CD4-positive, alpha-beta T cell (primary cell): ENCODE measurements around the gene TLK2. TPM values are rescaled to one million over a fixed set of nuclear protein-coding genes. Genes with fewer than 3 reads are reported as not detected.

Source experiments
- ATAC-seq: fragments of 200-7000 bp; cut with Tn5 transposase; one replicate; pipeline ENCODE4 v1.10.0; 2022; ENCODE audit warnings: mild to moderate bottlenecking; ENCODE audit not compliant: poor library complexity
- CTCF ChIA-PET: fragments of 350-600 bp; sonication (Branson Sonifier 250); formaldehyde crosslinking; loops from one replicate; lab custom pipeline; 2021; ENCODE audit warnings: antibody characterized with exemption, inconsistent platforms; lab: Charles Lee
- POLR2A ChIA-PET: fragments of 350-600 bp; sonication (Branson Sonifier 250); formaldehyde crosslinking; loops from one replicate; lab custom pipeline; 2021; ENCODE audit warnings: antibody characterized with exemption, inconsistent platforms; lab: Charles Lee
- DNase-seq, 14 experiments: peaks; one replicate each; pipeline ENCODE4 v3.0.0-alpha.2; 2013 to 2020; ENCODE audit warnings: mixed read lengths in 2 of 14
- H3K27ac ChIP-seq, 2 donors: one replicate each; pipeline versions ENCODE4 v1.5.1 to v1.7.0; 2013; ENCODE audit warnings: low read length in 2 of 2, low read depth in 1 of 2, mild to moderate bottlenecking in 1 of 2
- H3K27me3 ChIP-seq, 2 experiments: 1 replicate in 1 of 2; 2 replicates in 1 of 2; pipeline versions ENCODE4 v1.6.1 to v1.7.0; 2013; ENCODE audit warnings: low read length in 2 of 2, control low read depth in 1 of 2, mild to moderate bottlenecking in 1 of 2, moderate library complexity in 1 of 2; ENCODE audit not compliant: insufficient read depth in 2 of 2, control insufficient read depth in 1 of 2
- H3K36me3 ChIP-seq: one replicate; pipeline ENCODE4 v1.6.1; 2013; ENCODE audit warnings: low read length, control low read depth; ENCODE audit not compliant: insufficient read depth
- H3K4me1 ChIP-seq: one replicate; pipeline ENCODE4 v1.6.1; 2013; ENCODE audit warnings: low read length, control low read depth; ENCODE audit not compliant: insufficient read depth
- H3K4me3 ChIP-seq: one replicate; pipeline ENCODE4 v1.5.1; 2013; ENCODE audit warnings: mild to moderate bottlenecking, low read length, moderate library complexity
- H3K9me3 ChIP-seq, 2 experiments: 1 replicate in 1 of 2; 2 replicates in 1 of 2; pipeline versions ENCODE4 v1.6.1 to v1.7.0; 2013; ENCODE audit warnings: low read length in 2 of 2, mild to moderate bottlenecking in 2 of 2, control low read depth in 1 of 2, moderate library complexity in 1 of 2; ENCODE audit not compliant: control insufficient read depth in 1 of 2, insufficient read depth in 1 of 2
- H3K27ac Mint-ChIP-seq: one replicate; pipeline ENCODE4 v1.8.0; 2020; ENCODE audit warnings: mixed read lengths
- H3K27me3 Mint-ChIP-seq: one replicate; pipeline ENCODE4 v1.8.0; 2021; ENCODE audit warnings: mixed read lengths
- H3K36me3 Mint-ChIP-seq: one replicate; pipeline ENCODE4 v1.8.0; 2021; ENCODE audit warnings: low read depth, mixed read lengths
- H3K4me1 Mint-ChIP-seq: one replicate; pipeline ENCODE4 v1.8.0; 2021; ENCODE audit warnings: low read depth, mixed read lengths
- H3K4me3 Mint-ChIP-seq: one replicate; pipeline ENCODE4 v1.8.0; 2020; ENCODE audit warnings: mild to moderate bottlenecking, mixed read lengths
- H3K9me3 Mint-ChIP-seq: one replicate; pipeline ENCODE4 v1.8.0; 2020; ENCODE audit warnings: mixed read lengths
- intact Hi-C, 2 experiments: fragments of 100-400 bp; cut with DNase I in 1 of 2; cut with micrococcal nuclease in 1 of 2; formaldehyde crosslinking; loops; one replicate each; pipeline versions ENCODE4 v1.15.1 to v1.9.0; 2023 to 2025; cut with DNase I, micrococcal nuclease
- total RNA-seq, 174 experiments: library from RNA in 2 of 174; stranded (reverse) in 2 of 174; gene quantifications; one replicate each; pipeline ENCODE4 v1.2.3 and lab custom pipeline; 2021 to 2026
- TF ChIP-seq, protein P1 (sequence below): fragments of 200-600 bp; IDR thresholded peaks from one replicate; pipeline ENCODE4 v1.8.0; 2022; ENCODE audit warnings: antibody characterized with exemption, mild to moderate bottlenecking

Gene TLK2
- total RNA-seq, 2 experiments from 2014 or later, result 85.3 to 86.5 TPM

DNA sequence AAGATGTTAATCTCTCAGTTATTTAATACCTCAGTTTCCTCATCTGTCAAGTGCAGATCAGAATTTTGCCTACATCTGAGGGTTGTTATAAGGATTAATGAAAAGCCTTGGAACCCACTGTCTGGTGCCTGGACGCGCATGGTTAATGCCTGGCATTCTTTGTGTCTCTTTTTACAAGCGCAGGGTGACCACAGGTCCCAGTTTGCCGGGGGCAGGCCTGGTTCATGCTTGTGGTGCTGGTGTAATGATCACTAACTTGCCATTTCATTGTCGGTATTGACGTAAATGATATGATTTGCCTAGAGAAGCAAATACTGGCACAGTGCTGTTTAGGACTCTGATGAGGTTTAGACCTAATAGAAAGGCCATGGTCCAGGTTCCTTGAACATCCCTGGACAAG lies 172.0 kb downstream of the TLK2 start:
- no peak overlapping the region for H3K4me3 ChIP-seq
- CTCF ChIA-PET, result no interaction called here
- Mint-ChIP-seq H3K9me3 (no peaks in the 10 kb centered on the region), H3K4me3 (no peak overlapping the region), H3K27me3 (no peaks in the 10 kb centered on the region), H3K27ac (no peak overlapping the region), H3K36me3 (no peaks in the 10 kb centered on the region), H3K4me1 (peaks cover 20% of the 10 kb centered on the region)
- H3K27me3 ChIP-seq, result peaks cover 0 to 2% of the 10 kb centered on the region in 2 experiments
- TF ChIP-seq, protein P1, sequence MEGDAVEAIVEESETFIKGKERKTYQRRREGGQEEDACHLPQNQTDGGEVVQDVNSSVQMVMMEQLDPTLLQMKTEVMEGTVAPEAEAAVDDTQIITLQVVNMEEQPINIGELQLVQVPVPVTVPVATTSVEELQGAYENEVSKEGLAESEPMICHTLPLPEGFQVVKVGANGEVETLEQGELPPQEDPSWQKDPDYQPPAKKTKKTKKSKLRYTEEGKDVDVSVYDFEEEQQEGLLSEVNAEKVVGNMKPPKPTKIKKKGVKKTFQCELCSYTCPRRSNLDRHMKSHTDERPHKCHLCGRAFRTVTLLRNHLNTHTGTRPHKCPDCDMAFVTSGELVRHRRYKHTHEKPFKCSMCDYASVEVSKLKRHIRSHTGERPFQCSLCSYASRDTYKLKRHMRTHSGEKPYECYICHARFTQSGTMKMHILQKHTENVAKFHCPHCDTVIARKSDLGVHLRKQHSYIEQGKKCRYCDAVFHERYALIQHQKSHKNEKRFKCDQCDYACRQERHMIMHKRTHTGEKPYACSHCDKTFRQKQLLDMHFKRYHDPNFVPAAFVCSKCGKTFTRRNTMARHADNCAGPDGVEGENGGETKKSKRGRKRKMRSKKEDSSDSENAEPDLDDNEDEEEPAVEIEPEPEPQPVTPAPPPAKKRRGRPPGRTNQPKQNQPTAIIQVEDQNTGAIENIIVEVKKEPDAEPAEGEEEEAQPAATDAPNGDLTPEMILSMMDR, result no peak
- no peaks in the 10 kb centered on the region for H3K36me3 ChIP-seq
- no peak for DNase-seq
- H3K9me3 ChIP-seq, result no peaks in the 10 kb centered on the region
- ATAC-seq, result no peak
- intact Hi-C loops, result no loop called here
- POLR2A ChIA-PET, result no interaction called here
- H3K27ac ChIP-seq, result no peak overlapping the region
- peaks cover 21% of the 10 kb centered on the region for H3K4me1 ChIP-seq

DNA sequence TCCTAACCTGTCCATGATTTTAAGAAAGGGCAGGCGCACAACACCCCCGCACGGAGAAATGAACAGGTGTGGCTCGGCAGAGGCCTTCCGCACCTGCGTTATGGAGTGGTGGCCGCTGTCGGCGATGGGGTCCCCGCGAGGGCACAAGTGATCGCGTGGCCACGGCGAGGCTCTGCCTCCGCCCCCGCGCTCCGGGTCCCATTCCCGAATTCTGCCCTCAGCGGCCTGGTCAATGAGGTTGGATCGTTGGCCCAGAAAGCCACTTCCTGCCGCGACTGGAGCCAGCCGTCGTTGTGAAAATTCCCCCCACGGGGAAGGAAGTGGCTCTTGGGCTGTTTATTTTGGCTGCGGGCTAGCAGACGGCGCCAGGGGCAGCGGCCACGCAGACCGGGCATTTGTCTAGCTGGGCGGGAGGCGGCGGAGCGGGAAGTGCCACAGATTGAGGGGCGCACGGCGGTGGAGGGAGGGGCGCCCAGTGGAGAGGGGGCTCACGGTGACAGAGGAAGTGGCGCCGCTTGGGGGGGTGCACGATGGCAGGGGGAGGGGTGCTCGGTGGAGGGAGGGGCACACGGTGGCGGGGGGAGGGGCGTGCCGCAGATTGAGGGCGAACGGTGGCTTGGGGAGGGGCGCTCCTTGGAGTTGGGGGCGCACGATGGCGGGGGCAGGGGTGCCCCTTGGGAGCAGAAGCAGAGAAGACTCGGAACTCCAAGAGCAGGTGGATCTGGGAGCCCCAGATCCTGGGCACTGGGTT lies 173.8 kb downstream of the TLK2 start:
- ATAC-seq (peak; percentile 31), DNase-seq (peak in 6 of 14 experiments; percentile 12 to 62 (median 47))
- Histone ChIP-seq H3K4me1 (peaks cover 21% of the 10 kb centered on the region), H3K27me3 (no peaks in the 10 kb centered on the region), H3K36me3 (no peaks in the 10 kb centered on the region), H3K4me3 (peak overlapping the region; percentile 73), H3K27ac (no peak overlapping the region), H3K9me3 (no peaks in the 10 kb centered on the region)
- TF ChIP-seq, protein P1, result no peak
- intact Hi-C loops, result no loop called here
- H3K4me3 Mint-ChIP-seq, result peak overlapping the region; percentile 92
- H3K36me3 Mint-ChIP-seq, result no peaks in the 10 kb centered on the region
- ChIA-PET POLR2A (no interaction called here), CTCF (no interaction called here)
- H3K27ac Mint-ChIP-seq, result peak overlapping the region; percentile 72
- no peaks in the 10 kb centered on the region for H3K27me3 Mint-ChIP-seq
- H3K9me3 Mint-ChIP-seq, result no peaks in the 10 kb centered on the region
- H3K4me1 Mint-ChIP-seq, result peaks cover 20% of the 10 kb centered on the region

DNA sequence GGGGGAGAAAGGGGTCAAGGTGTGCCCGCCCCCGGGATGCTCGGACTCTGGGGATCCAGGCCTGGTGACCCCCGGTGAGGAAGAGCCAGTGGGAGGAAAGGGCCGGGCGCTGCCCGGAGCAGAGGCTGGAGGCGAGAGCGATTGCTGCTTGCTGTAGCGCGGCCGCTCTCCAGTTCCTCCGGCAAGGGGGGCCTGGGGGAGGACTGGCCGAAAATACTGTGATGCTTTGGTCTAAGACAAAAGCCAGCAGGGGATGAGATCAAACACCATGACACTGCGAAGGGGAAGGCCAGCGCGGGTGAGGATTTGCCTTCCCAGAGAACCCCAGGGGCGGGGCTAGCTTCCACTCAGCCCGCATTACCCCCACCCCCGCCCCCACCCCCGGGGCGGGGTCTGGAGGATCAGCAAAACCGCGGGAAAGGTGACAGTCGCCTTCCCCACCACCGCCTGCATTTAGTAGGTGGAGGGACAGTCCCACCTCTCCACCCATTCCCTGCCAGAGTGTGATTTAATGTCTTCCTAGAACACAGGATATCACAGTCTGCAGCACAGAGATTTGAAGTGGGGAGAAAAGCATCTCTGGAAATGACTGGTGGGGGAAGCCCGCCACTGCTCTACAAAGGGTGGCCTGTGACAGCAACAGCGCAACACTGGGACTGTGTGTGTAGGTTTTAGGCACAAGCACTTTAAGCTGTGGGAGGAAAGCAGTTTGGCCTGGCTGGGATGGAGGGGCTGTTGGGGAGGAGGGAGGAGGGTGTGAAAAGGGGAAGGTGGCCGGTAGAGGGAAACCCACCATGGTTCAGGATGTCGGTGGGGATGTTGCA lies 174.6 kb downstream of the TLK2 start:
- ChIA-PET POLR2A (no interaction called here), CTCF (no interaction called here)
- TF ChIP-seq, protein P1, result no peak
- no peaks in the 10 kb centered on the region for H3K36me3 Mint-ChIP-seq
- H3K4me3 Mint-ChIP-seq, result peak overlapping the region; percentile 56
- Histone ChIP-seq H3K4me1 (peaks cover 21% of the 10 kb centered on the region), H3K36me3 (no peaks in the 10 kb centered on the region), H3K4me3 (peak overlapping the region; percentile 73), H3K9me3 (no peaks in the 10 kb centered on the region), H3K27ac (no peak overlapping the region), H3K27me3 (no peaks in the 10 kb centered on the region)
- intact Hi-C loops, result no loop called here
- ATAC-seq (peak; percentile 78), DNase-seq (peak in 13 of 14 experiments; percentile 9 to 75 (median 48))
- H3K27ac Mint-ChIP-seq, result peak overlapping the region; percentile 6
- peaks cover 20% of the 10 kb centered on the region for H3K4me1 Mint-ChIP-seq
- no peaks in the 10 kb centered on the region for H3K9me3 Mint-ChIP-seq
- H3K27me3 Mint-ChIP-seq, result no peaks in the 10 kb centered on the region
